ENCODE results near the gene STX3. TPM values are rescaled to one million over a fixed set of nuclear protein-coding genes. Genes with fewer than 3 reads are reported as not detected.
"Not testable (repeated sequence)": the region's sequence is repeated elsewhere in the genome, so short reads cannot be mapped to it uniquely, and the experiment has no call there.

STX3 gene
- total RNA-seq, 1 donor from 2014 or later = 52.4 TPM

DNA sequence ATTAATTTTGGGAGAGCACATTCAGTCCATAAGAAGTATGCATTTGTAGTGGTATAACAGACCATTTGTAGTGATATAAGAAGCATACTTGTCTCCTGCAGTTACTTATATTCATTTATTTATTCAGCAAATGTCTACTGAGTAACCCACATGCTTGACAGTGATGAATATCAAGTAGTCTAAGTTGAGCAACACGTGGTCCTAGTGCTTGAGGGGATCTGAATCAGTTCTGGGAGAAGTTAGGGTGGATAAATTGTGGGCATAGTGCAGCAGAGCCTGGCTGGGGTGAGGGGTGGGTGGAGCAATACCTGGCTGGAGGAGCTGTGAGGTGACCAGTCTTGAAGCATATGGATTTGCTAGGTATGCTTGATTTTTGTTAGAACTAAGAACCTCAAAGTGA is 24.3 kb downstream of the STX3 start:
- no peak for DNase-seq (ENCODE audit: low spot score)
- H3K27ac Mint-ChIP-seq = no peak overlapping the region
- Histone ChIP-seq H3K79me2 (ENCODE audit: low read depth) (no peaks in the 10 kb centered on the region), H3K4me3 (no peak overlapping the region), H3K27me3 (no peaks in the 10 kb centered on the region), H3K27ac (no peak overlapping the region), H2AFZ (replicated peaks) (no peak overlapping the region), H3K36me3 (no peaks in the 10 kb centered on the region), H3F3A (ENCODE audit: low read depth) (no peaks in the 10 kb centered on the region), H3K9me3 (ENCODE audit: low read depth) (no peaks in the 10 kb centered on the region), H3K9ac (no peak overlapping the region), H3K4me2 (no peak overlapping the region), H4K20me1 (ENCODE audit: low read depth) (no peaks in the 10 kb centered on the region), H3K4me1 (no peaks in the 10 kb centered on the region)
- H3K9me3 Mint-ChIP-seq = peaks cover 2% of the 10 kb centered on the region
- H3K4me1 Mint-ChIP-seq = no peaks in the 10 kb centered on the region
- no peaks in the 10 kb centered on the region for H3K27me3 Mint-ChIP-seq (ENCODE audit: insufficient read depth, low read depth)
- no peaks in the 10 kb centered on the region for H3K36me3 Mint-ChIP-seq
- H3K4me3 Mint-ChIP-seq = no peak overlapping the region
- TF ChIP-seq, protein P1, sequence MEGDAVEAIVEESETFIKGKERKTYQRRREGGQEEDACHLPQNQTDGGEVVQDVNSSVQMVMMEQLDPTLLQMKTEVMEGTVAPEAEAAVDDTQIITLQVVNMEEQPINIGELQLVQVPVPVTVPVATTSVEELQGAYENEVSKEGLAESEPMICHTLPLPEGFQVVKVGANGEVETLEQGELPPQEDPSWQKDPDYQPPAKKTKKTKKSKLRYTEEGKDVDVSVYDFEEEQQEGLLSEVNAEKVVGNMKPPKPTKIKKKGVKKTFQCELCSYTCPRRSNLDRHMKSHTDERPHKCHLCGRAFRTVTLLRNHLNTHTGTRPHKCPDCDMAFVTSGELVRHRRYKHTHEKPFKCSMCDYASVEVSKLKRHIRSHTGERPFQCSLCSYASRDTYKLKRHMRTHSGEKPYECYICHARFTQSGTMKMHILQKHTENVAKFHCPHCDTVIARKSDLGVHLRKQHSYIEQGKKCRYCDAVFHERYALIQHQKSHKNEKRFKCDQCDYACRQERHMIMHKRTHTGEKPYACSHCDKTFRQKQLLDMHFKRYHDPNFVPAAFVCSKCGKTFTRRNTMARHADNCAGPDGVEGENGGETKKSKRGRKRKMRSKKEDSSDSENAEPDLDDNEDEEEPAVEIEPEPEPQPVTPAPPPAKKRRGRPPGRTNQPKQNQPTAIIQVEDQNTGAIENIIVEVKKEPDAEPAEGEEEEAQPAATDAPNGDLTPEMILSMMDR (IDR thresholded peaks at IDR 0.05) = no peak
- TF ChIP-seq EZH2 (IDR thresholded peaks at IDR 0.05) (no peak), EZH2phosphoT487 (IDR thresholded peaks at IDR 0.05) (no peak)

GRCh38 chr11:59782080-59782479 is 26.9 kb downstream of the STX3 start:
- H3K27me3 Mint-ChIP-seq (ENCODE audit: insufficient read depth, low read depth) = no peaks in the 10 kb centered on the region

DNA sequence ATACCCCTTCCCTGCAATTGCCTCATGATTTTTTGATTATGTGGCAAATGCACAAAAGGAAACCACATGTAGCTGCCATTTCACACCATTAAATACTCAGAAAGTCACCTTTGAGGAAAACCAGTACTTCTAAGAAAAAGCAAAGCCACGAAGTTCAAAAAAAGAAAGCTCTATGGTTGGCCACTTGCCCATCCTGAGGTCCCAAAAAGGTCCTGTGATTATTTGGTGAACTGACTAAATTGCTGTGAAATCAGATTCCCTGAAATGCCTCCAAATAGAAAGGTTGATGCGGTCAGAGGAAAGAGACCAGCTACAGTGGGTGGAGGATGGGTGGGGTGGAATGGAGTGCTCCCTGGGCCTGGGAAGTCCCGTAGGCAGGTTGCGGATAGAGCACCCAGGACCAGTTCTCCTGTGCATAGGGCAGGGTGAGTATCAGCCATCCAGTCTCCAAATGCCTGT is 28.5 kb downstream of the STX3 start:
- Histone ChIP-seq H3K27ac (no peak overlapping the region), H3K36me3 (no peaks in the 10 kb centered on the region), H4K20me1 (ENCODE audit: low read depth) (no peaks in the 10 kb centered on the region), H3K4me3 (no peak overlapping the region), H3K4me1 (no peaks in the 10 kb centered on the region), H3K9me3 (ENCODE audit: low read depth) (no peaks in the 10 kb centered on the region), H3K4me2 (no peak overlapping the region), H3K27me3 (no peaks in the 10 kb centered on the region), H2AFZ (replicated peaks) (no peak overlapping the region), H3K9ac (no peak overlapping the region), H3K79me2 (ENCODE audit: low read depth) (no peaks in the 10 kb centered on the region), H3F3A (ENCODE audit: low read depth) (no peaks in the 10 kb centered on the region)
- TF ChIP-seq, protein P1 (IDR thresholded peaks at IDR 0.05) = no peak
- TF ChIP-seq EZH2 (IDR thresholded peaks at IDR 0.05) (no peak), EZH2phosphoT487 (IDR thresholded peaks at IDR 0.05) (no peak)
- peaks cover 3% of the 10 kb centered on the region for H3K9me3 Mint-ChIP-seq
- H3K4me1 Mint-ChIP-seq = no peaks in the 10 kb centered on the region
- H3K27me3 Mint-ChIP-seq (ENCODE audit: insufficient read depth, low read depth) = no peaks in the 10 kb centered on the region
- no peaks in the 10 kb centered on the region for H3K36me3 Mint-ChIP-seq
- H3K27ac Mint-ChIP-seq = no peak overlapping the region
- no peak for DNase-seq (ENCODE audit: low spot score)
- H3K4me3 Mint-ChIP-seq = no peak overlapping the region

More at GRCh38 chr11:59782080-59782479, 26.9 kb downstream of the STX3 start:
- no peak overlapping the region for H2AFZ ChIP-seq (replicated peaks)
- no peak overlapping the region for H3K9ac ChIP-seq
- Mint-ChIP-seq H3K27ac (no peak overlapping the region), H3K36me3 (no peaks in the 10 kb centered on the region), H3K9me3 (peaks cover 3% of the 10 kb centered on the region), H3K4me1 (no peaks in the 10 kb centered on the region), H3K4me3 (no peak overlapping the region)
- H3K27ac ChIP-seq = no peak overlapping the region
- H3K4me2 ChIP-seq = no peak overlapping the region
- H3K4me3 ChIP-seq = no peak overlapping the region
- no peak for DNase-seq (ENCODE audit: low spot score)
- H3K36me3 ChIP-seq = no peaks in the 10 kb centered on the region
- no peaks in the 10 kb centered on the region for H3K9me3 ChIP-seq (ENCODE audit: low read depth)
- H3K27me3 ChIP-seq = no peaks in the 10 kb centered on the region
- TF ChIP-seq, protein P1 (IDR thresholded peaks at IDR 0.05) = no peak
- TF ChIP-seq EZH2phosphoT487 (IDR thresholded peaks at IDR 0.05) = no peak
- TF ChIP-seq EZH2 (IDR thresholded peaks at IDR 0.05) = no peak
- H3K4me1 ChIP-seq = no peaks in the 10 kb centered on the region
- H3K79me2 ChIP-seq (ENCODE audit: low read depth) = no peaks in the 10 kb centered on the region
- no peaks in the 10 kb centered on the region for H4K20me1 ChIP-seq (ENCODE audit: low read depth)
- no peaks in the 10 kb centered on the region for H3F3A ChIP-seq (ENCODE audit: low read depth)

DNA sequence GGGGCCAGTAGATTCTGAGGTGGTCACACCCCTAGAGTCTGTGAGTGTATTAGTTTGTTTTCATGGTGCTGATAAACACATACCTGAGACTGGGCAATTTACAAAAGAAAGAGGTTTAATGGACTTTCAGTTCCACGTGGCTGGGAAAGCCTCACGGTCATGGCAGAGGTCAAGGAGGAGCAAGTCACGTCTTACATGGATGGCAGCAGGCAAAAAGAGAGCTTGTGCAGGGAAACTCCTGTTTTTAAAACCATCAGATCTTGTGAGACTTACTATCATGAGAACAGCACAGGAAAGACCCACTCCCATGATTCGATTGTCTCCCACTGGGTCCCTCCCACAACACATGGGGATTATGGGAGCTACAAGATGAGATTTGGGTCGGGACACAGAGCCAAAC is 29.3 kb downstream of the STX3 start:
- H3K4me1 Mint-ChIP-seq; H3K9me3 ChIP-seq (ENCODE audit: low read depth); DNase-seq (ENCODE audit: low spot score); H2AFZ ChIP-seq (replicated peaks); H3K4me3 ChIP-seq; H3F3A ChIP-seq (ENCODE audit: low read depth); H3K4me1 ChIP-seq; H3K27ac ChIP-seq; H3K36me3 Mint-ChIP-seq; H3K4me3 Mint-ChIP-seq; H3K27me3 ChIP-seq; H3K27me3 Mint-ChIP-seq (ENCODE audit: insufficient read depth, low read depth); H3K9me3 Mint-ChIP-seq; H3K27ac Mint-ChIP-seq; H3K4me2 ChIP-seq; H4K20me1 ChIP-seq (ENCODE audit: low read depth); H3K79me2 ChIP-seq (ENCODE audit: low read depth); H3K36me3 ChIP-seq; H3K9ac ChIP-seq: not testable (repeated sequence)

Data from neural progenitor cell (in vitro differentiated cells).